HG02798 (cell line): ENCODE data around the gene CDH23.

Source experiments
- ATAC-seq: cut with Tn5 transposase; IDR thresholded peaks from one replicate; pipeline ENCODE4 v1.9.1; 2021; ENCODE audit warnings: mild to moderate bottlenecking; ENCODE audit not compliant: unreplicated experiment, poor library complexity

The CDH23 gene

GRCh38 chr10:71812016-71812912 lies 415.5 kb downstream of the CDH23 start:
- no peak for ATAC-seq

- ATAC-seq, result no peak
Measured at GRCh38 chr10:71812913-71813590, 416.3 kb downstream of the CDH23 start.

- ATAC-seq, result no peak
Measured at GRCh38 chr10:71814922-71815411, 418.2 kb downstream of the CDH23 start.

- no peak for ATAC-seq
Measured at GRCh38 chr10:71815515-71816130, 418.9 kb downstream of the CDH23 start.

GRCh38 chr10:71816421-71816851 lies 419.7 kb downstream of the CDH23 start:
- ATAC-seq, result no peak

GRCh38 chr10:71816936-71817618 lies 420.4 kb downstream of the CDH23 start:
- ATAC-seq, result no peak

- ATAC-seq, result no peak
Measured at GRCh38 chr10:71817831-71818655, 421.3 kb downstream of the CDH23 start.

GRCh38 chr10:71818674-71819260 lies 422.0 kb downstream of the CDH23 start:
- ATAC-seq, result no peak

- ATAC-seq, result no peak
Measured at GRCh38 chr10:71819441-71819861, 422.7 kb downstream of the CDH23 start.

- ATAC-seq, result no peak
Measured at GRCh38 chr10:71819985-71820384, 423.3 kb downstream of the CDH23 start.

GRCh38 chr10:71820966-71821365 lies 424.2 kb downstream of the CDH23 start:
- no peak for ATAC-seq

- ATAC-seq, result no peak
Measured at GRCh38 chr10:71821909-71822763, 425.4 kb downstream of the CDH23 start.

- no peak for ATAC-seq
Measured at GRCh38 chr10:71823356-71823755, 426.6 kb downstream of the CDH23 start.

- no peak for ATAC-seq
Measured at GRCh38 chr10:71824333-71824732, 427.6 kb downstream of the CDH23 start.

- ATAC-seq, result no peak
Measured at GRCh38 chr10:71825217-71825616, 428.5 kb downstream of the CDH23 start.

- no peak for ATAC-seq
Measured at GRCh38 chr10:71827852-71828251, 431.1 kb downstream of the CDH23 start.

- no peak for ATAC-seq
Measured at GRCh38 chr10:71828702-71829101, 432.0 kb downstream of the CDH23 start.

GRCh38 chr10:71829171-71829570 lies 432.5 kb downstream of the CDH23 start:
- no peak for ATAC-seq
